ENCODE results near the gene MARCHF3.

The MARCHF3 gene

DNA sequence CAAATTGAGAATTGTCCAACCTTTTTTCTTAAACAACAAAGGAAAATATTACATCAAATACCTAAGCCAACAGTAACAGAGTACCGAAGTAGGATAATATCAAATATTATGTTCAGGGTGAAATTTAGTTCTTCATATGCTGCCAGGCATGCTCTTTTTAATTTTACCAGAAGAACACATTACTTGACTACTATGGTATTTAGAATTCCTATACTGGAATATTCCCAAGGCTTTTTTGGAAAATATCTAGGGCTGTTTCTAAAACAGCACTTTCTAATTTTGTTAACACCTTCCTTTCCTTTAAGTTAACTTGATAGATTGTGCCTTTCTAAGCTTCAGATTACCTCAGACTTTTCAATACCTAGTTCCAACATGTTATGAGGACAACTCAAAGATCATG lies 48.7 kb downstream of the MARCHF3 start:
- DNase-seq, result no peak

DNA sequence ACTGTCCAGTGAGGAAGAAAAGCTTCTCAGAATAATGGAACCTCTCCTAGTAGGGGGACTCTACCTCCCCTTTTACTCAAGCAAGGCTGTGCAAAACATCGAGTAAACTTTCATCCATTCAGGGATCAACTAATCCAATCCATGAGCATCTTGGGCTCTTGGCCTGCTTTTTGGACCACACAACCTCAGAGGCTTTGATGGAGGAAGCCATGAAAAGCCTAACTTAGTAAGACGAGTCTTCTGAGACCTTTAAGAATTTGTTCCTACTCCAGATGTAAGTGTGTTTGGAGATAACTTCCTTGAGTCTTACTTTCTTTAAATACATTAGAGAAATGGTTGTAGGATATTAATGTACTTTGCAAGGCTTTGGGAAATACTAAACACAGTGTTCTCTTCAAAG lies 49.1 kb downstream of the MARCHF3 start:
- DNase-seq, result no peak

DNA sequence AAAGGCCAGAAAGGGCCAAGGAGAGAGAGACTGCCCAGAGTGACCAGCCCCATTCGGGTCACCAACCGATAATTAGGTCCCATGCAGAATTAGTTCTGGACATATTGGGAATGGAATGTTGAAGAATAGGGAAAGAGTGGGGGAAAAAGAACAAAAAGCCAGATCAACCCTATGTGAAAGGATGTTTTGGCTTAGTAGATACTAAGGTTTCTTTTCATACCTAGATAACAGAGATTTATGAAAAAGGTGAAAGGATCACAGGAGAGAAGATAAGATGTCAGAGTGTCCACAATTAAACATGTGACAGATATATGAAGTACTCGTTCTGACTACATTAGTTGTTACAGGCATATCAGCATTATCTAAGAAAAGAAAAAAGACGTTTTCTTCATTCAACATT lies 52.1 kb downstream of the MARCHF3 start:
- DNase-seq, result no peak

DNA sequence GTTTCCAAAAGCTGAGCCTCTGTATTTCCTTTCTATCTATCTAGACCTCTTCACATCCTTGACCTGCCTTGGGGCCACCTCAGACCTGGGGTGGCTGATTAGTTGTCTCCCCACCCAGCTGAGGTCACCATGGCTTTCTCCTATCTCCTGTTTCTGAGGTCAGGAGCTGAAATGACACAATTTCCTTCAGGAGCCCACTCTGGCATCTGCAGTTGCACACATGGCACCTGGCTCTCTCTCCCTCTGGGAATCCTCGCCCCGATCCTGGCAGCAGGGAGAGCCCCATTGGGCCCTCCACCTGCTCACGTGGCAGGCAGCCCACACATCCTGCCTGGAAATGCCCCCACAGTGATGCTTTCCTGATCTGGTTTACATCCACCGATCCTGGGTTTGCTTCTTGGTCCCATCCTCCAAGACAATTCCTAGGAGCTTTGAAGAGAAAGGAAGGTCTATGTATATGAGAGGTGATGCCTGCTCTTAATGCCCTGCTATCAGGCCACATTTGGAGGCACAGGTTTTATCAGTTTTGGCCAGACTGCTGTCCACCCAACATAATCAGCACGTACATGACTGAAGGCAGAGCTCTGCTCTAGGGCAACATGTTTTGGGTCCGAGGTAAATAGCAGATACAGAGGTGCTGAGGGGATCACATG lies 53.7 kb downstream of the MARCHF3 start:
- no peak for DNase-seq

DNA sequence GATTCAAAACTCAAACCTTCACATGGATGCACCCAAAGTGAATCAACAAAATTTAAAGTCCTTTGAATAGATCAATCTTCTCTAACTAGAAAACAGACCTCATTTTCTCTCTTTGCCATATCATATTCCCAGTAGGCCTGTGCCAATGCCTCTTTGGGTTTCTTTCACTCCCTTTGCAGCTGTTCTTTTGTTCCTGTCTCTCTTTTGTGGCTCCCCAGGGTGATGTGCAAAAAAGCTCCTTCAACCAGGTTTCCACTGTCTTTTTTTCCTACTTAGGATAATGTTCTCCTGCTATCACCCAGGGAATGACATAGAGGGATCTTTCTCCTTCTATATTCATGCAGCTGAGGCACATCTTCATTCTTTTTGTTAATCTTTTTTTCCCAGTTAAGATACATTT lies 54.6 kb downstream of the MARCHF3 start:
- DNase-seq, result peak in 1 of 2 experiments; percentile 3

DNA sequence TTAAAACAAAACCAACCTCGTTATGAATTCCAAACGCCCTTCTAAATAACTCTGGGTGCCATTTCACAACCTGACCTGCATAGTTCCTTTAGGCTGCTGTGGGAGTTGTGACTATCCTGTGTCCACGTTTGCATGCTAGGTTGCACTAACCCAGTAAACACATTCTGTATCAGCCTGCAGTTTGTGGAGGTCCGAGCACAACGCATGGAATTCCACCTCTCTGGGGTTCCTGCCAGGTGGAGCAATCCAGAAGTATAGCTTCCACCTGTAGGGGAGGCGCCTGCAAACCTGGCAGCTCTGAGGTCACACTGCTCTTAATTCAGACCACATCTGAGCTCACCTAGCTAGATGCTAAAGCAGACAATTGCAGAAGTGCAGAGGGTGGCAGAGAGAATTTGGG lies 57.2 kb downstream of the MARCHF3 start:
- no peak for DNase-seq

DNA sequence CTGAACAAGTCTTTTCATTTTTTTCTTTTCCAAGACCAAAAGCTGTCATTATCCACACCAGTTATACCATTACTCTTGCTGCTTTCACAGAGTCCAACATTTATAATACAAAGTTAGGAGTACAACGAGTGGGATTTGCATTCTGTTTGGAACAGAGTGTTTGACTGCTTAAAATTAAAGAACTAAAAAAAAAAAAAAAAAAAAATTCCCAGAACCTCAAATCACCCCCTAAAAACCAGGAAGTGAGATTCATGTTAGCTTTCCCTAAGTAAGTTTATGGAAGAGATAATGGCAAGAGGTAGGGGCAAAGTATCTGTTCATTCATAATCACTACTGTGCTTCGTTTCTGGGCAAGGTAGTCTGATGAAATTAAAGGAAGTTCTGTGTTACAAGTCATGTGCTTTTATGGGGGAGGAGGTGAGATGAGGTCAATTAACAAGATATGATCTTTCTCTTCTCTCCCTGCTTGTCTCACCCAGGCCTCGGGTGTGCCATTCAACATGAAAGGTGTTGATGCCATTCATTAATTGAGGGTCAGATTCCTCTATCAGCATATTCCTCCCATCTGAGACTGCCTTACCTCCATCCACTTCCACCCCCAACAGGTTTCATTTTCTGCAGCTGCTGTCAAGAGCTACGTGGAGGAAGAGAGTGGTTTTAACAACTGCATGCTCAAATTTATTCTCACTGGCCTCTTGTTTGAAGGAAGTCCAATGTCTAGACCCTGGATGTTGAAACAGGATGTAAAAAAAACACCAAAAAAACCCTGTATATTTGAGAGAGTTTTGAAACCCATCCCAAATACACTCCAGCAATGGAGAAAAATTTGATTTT lies 58.1 kb downstream of the MARCHF3 start:
- no peak for DNase-seq

DNA sequence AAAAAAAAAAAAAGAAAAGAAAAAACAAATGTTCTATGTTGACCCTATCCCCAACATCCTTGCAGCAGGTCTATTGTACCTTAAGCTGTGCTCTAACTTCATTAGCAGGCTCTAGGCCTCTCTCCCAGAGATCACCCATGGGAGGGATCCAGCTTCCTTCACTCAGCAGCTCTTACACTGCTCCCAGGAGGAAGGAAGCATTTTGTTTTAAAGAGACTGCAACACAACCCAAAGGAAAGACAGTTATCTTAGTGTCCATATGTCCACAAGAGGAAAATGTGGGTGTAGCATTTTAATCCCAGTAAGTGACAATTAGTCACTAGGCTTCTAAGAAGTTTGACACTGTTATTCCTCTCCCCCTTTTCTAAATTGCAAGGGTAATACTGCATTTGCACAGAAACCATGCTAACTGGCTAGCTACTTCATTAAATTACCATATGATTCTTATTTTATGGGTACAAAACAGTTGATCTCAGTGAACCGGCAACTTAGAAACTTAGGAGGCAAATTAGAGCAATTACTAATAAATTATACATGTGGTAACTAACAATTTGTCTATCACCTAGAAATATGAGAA lies 58.8 kb downstream of the MARCHF3 start:
- DNase-seq, result no peak

DNA sequence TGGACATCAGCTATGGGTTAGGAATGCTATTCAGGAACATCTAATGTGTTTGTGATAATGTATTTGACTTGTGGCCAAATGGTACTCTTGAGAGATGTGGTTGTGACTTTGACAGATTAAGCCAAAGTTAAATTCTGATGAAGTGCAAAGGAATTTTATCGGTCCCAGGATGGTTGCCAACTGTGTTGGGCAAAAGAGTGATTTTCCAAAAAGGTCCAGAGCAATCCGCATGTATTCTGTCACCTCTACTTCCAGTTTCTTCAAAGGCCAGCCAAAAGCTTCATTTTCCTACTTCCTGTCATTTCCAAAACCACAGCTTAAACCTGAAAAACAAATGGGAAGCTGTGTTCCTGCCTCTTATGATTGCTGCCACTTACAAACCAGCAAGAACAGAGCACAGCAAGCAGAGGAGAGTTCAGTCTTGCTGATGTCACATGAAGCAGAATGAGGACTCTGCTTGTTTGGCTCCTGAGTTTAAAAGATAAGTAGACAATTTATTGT lies 59.8 kb downstream of the MARCHF3 start:
- no peak for DNase-seq

DNA sequence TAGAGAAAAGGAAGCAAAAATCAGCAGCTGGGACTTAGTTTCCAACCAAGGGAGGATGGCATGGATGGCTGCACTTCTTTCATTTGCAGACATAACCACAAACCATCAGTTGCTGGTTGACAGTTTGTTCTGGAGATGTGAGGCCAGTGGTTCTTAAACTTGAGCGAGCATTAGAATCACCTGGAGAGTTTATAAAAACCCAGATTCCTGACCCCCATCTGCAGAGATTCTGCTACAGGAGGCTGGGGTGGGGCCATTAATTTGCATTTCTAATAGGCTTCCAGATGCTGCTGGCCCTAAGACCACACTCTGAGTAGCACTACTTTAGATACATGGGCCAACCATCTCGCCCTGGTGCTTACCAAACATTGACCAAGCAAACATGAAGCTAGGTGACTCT lies 60.8 kb downstream of the MARCHF3 start:
- no peak for DNase-seq

DNA sequence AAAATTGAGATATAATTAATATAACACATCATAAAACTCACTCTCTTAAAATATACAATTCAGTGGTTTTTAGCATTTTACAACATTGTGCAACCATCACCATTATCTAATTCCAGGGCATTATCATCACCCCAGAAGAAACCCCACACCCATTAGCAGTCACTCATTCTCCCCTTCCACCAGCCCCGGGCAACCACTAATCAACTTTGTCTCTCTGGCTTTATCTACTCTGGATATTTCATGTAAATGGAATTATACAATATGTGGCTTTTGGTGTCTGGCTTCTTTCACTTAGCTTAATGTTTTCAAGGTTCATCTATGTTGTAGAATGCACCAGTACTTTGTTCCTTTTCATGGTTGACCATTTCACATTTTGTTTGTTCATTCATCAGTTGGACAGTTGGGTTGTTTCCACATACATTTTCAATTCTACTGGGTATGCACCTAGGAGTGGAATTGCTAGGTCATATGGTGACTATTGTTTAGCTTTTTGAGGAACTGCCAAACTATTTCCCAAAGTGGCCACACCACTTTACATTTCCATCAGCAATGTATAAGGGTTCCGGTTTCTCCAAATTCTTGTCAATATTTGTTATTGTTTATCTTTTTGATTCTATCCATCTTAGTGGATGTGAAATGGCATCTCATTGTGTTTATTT lies 62.4 kb downstream of the MARCHF3 start:
- DNase-seq, result no peak

DNA sequence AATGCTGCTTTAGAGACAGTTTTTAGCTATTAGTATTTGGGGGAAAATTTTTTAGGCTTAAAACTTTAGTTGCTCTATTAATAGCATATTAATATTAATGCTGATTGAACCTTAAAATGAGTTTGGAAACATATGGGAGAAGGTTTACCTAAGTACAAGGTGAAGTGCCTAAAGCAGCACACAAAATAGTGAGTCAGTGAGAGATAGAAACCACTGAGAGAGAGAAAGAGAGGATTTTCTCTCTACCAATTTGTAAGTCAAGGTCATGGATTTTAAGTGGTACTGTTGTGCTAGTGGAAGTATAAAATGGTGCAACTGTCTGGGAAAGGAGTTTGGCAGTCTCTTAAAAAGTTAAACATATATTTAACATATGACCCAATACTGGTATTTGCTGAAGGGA lies 64.9 kb downstream of the MARCHF3 start:
- no peak for DNase-seq

DNA sequence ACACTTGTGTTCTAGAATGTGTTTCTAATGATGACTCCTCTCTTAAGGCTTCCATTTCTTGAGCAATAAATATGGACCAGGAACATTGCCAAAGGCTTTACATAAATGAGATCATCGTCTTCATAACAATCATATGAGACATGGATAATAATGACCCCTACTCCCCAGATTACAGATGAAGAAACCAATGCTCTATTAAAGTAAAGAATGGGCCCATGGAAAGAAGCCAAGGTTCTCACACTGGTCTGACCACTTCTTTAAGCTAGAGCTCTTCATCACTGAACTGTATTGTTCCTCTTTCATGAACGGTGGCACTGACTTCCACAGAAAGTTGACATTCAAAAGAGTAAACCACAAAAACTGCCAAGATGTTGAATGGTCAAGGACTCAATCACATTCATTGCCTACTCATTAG lies 65.3 kb downstream of the MARCHF3 start:
- no peak for DNase-seq

DNA sequence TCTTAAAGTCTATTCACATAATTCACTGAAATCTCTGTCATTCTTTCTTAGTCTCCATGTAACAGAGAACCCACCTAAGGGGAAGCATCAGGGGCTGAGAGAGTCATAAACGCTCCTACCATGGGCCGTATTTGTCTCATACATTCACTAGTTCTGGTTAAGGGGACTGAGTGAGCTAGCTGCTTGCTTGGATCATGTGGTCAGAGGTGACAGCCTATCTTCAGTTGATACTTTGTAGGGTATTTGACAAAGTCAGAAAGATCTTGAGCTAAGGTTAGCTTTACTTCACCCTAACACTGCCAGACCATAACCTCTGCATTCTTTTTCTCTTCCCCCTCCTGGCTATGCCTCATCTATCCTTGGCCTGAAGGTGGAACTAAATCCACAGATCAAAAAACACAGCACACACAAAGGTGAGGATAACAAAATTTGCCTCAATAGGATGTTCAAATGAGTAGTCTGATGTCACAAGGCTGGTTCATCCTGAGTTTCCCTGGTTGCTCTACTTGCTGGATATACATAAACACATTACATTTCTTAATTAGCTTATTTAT lies 66.5 kb downstream of the MARCHF3 start:
- no peak for DNase-seq

DNA sequence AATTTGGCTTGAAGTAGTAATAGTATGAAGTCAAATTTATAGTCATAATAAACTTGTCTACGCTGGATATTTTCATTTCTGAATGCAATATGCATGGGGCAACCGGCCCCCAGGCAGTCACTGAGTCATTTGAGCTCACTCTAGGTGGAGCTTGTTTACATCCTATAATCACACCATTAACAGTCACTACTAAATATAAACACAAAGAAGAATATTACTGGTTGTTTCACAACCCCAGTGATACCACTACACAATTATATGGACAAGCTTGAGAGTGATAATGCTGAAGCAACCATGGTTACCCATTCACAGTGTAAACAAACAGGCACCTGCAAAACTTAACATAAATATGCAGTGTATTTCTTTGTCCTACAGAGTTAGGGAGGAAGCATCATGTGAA lies 68.7 kb downstream of the MARCHF3 start:
- no peak for DNase-seq

DNA sequence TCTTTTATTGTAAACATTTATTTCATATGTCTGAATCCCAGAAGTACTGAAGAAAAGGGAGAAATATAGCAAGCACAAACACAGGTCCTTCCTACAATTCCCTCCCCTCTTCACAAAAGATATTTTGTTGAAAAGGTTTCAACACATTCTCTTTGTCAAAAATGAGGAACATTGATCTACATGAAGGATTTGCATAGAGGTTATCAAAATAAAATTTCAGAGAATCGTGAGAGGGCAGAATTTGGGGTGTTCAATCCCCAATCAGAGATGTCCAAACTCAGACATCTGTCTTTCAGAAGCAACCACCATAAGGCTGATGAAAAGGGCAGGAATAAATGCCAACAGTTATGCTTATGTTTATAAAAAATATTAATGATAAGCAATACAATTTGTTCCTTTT lies 69.2 kb downstream of the MARCHF3 start:
- no peak for DNase-seq

DNA sequence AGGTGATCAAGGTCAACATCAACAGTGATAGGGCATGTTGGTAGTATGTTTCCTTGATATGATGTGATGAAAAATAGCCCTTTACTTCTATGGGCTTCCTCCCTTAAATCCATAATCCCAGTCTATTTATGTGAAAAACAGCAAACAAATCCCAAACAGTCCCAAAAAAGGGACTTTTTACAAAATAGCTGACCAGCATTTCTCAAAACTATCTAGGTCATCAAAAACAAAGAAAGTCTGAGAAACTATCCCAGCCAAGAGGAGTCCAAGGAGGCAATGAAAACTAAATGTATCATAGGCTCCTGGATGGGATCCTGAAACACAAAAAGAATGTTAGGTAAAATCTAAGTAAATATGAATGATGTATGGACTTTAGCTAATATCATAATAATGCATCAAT lies 71.2 kb downstream of the MARCHF3 start:
- DNase-seq, result no peak

DNA sequence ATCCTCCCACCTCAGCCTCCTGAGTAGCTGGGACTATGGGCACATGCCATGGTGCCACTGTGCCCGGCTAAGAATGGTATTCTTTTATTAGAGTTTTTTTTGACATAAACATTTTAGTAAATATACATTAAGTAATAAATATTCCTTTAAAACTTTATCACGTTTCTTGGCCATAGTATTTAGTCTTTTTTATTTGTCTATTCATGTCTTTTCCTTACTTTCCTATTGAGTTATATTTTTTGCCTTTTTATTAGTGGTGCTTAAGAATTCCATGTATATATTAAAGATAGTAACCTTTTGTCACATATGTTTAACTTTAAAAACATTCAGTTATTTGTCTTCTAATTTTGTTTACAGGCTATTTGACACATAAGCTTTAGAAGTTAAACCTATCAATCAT lies 73.4 kb downstream of the MARCHF3 start:
- DNase-seq, result no peak

DNA sequence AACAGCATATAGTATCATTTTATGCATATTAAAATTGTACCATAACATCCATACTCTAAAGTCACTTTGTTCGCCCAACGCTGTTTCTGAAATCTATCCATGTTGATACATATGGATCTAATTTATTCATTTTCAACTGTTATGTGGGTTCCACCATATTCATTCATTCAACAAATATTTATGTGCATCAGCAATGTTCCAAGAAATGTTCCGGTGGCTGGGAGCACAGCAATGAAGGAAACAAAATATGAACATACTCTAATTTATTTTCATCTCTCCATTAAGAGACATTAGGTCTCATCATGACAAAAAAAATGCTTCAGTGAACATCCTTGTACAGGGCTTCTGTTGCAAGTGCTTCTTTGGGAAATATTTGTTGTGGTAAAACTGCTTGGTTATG lies 75.4 kb downstream of the MARCHF3 start:
- no peak for DNase-seq

DNA sequence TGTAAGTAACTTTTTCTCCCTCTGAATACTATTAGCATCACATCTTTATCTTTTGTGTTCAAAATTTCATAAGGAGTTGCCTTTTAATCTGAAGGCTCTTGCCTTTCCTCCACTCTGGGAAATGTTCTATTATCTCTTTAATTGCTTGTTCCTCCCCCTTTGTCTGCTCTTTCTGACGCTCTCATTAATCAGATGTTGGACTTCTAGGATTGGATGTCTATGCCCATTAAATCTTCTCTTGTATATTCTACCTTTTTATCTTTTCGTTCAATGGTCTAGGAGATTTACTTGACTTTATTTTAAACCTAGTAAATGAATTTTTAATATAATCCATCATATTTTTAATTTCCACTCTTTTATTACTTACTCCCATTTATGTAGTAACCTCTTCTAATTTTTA lies 76.7 kb downstream of the MARCHF3 start:
- no peak for DNase-seq

DNA sequence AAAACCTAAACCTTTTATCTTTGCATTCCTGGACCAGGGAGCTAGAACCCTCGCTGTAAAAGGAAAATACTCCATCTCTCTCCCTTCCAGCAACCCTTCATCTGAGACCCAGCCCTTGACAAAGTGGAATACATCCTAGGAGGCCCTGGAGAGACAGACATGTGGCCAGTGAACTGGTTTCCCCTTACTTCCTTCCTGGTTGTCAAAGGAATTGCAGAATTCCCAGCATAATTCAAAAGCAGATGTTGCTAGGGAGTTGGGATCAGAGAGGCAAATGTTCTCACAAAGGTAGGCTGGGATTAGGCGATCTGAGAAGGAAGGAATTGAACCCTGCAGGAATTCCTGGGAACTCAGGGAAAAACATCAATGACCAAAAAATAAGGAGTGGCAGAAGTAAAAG lies 80.9 kb downstream of the MARCHF3 start:
- no peak for DNase-seq

DNA sequence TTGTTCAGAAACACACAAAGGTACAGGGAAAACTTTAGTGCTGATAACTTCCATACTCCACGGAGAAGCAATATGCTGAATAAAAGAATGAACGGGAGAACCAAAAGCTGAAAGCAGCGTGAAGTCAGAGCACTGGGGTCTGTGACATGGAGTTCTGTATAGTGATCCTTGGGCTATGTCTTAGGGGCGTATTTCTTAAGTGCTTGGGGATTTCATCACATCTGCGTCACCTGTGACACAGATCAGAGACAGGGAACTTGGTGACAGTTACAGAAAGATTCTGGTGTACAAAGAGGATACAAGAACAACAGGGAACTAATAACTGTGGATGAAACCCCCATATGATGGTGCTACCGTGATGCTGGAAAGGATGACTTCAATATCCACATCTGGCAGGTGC lies 81.9 kb downstream of the MARCHF3 start:
- DNase-seq, result no peak

DNA sequence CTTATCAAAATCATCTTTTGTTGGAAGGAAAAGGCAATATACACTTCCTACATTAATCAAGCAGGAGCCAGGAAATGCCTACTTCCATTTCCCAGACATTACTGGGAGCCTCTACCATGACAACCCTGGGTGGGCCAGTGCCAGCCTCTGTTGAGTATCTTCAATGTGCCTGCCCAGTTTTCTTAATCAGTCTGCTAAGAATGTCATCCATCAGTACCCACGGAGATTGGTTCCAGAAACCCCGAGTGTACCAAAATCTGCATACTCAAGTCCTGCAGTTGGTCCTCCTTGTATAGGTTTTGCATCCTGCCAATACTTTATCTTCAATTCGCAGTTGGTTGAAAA lies 82.4 kb downstream of the MARCHF3 start:
- DNase-seq, result no peak
